DMS79 treated with DMSO at 0.1 percent for 48 hours (cell line): ENCODE data around the gene HCRT.
"Not testable (repeated sequence)": the region's sequence is repeated elsewhere in the genome, so short reads cannot be mapped to it uniquely, and the experiment has no call there.

Source experiments
- DNase-seq: peaks from one replicate; lab custom pipeline; 2025; lab: John Stamatoyannopoulos, UW

Gene HCRT

DNA sequence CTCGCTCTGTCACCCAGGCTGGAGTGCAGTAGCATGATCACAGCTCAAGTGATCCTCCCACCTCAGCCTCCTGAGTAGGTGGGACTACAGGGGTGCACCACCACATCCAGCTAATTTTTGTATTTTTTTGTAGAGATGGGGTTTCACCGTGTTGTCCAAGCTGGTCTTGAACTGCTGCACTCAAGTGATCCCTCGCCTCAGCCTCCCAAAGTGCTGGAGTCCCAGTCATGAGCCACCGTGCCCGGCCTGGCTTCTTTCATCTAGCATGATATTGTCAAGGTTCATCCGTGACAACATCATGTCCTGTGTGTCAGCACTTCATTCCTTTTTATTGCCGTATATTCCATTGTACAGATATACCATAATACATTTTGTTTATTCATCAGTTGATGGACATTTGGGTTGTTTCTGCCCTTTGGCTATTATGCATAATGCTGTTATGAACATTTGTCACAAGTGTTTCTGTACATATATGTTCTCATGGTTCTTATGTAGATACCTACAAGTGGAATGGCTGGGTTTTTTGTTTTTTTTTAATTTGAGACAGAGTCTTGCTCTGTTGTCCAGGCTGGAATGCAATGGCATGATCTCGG lies 12.4 kb upstream of the HCRT start:
- DNase-seq, result no peak

DNA sequence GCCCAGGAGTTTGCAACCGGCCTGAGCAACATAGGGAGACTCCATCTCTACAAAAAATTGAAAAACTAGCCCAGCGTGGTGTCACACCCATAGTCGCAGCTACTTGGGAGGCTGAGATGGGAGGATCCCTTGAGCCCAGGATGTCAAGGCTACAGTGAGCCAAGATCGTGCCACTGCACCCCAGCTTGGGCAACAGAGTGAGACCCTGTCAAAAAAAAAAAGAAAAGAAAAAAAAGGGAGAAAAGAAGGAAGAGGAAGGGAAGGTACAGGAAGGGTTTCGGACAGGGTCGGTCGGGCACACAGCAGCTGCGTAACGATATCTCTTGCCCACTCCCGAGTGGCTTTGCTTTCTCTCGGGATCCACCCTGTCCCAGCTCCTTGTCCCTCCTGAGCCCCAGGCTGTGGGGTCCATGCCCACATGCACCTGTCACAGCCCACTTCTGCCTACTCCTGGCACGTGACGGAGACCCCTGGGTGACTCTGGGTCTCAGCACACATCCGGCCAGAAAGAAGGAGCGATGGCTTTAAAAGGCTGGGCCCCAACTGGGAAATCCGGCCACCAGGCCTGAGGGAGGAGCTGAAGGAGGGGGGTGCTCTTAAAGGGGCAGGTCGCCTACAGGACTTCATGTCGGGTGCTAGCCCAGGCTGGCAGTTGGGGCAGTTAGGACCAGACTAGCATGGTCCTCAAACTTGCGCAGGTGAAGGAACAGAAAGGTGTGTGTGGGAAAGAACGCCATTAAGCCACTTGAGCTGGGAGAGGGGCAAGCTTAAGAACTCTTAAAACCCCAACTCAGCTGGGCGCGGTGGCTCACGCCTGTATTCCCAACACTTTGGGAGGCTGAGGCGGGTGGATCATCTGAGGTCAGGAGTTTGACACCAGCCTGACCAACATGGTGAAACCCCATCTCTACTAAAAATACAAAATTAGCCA lies 9.0 kb upstream of the HCRT start, which contains the start of gene GHDC:
Gene GHDC, minus strand, starts transcription at position 526 of the 931 bp plus-strand sequence. CDS start 913 bp downstream, outside the sequence.
- peak; percentile 86 for DNase-seq

DNA sequence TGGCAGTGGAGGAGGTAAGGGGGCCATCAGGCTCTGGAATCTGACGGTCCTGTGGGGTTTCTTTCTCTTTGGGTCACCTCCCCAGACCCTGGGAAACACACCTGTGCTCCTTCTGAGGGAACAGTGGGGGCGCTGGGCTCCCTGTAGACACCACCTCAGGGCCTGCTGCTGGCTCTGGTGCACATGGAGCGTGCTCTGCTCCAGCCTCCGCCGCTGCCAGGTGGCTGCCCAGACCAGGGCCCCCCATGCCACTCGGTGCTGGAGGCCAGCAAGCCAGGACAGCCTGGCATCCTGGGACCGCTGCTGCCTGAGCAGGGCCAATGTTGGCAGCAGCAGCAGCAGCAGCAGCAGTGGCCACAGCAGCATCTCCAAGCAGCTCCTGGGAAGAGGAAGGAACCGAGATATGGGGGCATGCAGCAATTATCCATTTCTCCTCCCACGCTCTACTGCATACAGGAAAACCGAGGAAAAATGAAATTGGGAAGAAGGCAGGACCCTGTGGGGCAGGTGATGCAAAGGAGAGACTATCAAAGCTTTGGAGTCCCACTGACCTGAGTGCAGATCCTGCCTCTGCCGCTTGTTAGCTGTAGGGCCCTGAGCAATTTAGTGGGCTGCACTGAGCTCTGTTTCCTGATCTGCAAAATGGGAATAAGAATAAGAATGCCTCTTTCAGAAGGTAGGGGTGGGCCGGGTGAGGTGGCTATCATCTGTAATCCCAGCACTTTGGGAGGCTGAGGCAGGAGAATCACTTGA lies 8.1 kb upstream of the HCRT start:
- DNase-seq, result no peak

DNA sequence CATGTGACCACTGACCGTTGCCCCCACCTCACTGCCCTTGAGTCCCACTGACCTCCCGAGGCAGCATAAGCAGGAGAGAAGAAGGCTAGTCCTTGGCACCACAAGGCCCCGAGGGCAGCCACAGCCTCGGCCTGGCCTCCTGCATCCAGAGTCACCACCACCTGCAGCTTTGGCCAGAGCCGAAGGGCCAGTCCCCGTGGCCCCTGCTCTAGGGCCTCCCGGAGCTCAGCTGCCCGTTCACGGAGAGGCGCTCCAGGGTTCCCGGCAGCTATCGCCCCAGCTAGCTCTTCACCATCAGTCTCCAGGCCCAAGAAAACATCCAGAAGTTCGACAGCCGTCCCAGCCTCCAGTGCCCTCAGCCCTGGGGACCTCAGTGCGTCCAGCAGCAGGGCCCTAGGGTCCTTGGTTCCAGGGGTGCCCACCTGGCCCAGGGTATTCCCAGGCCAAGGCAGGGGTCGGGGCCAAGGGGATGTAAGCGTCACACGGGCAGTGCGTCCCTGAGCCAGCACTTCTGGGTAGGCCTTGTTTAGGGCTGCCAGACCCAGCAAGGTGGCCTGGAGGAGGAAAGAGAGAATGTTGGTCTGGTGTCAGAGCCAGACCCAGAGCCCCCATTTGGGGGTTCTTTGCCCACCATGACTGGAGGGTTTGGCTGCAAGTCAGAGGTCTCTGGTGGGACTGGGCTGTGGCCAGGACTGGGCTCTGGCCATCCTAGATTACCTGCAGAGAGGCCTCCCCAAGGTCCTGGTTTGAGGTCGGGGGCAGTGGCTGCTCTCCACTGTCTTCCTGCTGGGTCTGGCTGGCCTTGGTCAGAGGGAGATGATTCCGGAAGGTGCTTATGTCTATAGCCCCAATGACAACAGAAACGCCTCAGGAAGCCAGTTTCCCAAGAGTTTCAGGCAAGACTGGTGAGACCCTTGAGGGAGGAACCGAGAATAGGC lies 7.2 kb upstream of the HCRT start:
- no peak for DNase-seq

DNA sequence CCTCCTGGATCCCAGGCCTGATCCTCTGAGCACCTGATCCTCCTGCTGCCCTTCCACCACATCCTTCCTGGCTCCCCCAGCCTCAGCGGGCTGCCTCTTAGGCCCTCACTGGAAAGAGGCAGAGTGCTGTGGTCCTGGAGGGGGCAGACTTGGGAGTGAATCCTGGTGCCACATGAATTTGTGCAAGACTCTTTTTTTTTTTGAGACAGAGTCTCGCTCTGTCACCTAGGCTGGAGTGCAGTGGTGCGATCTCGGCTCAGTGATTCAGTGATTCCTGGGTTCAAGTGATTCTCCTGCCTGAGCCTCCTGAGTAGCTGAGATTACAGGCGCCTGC lies 6.0 kb upstream of the HCRT start:
- no peak for DNase-seq

DNA sequence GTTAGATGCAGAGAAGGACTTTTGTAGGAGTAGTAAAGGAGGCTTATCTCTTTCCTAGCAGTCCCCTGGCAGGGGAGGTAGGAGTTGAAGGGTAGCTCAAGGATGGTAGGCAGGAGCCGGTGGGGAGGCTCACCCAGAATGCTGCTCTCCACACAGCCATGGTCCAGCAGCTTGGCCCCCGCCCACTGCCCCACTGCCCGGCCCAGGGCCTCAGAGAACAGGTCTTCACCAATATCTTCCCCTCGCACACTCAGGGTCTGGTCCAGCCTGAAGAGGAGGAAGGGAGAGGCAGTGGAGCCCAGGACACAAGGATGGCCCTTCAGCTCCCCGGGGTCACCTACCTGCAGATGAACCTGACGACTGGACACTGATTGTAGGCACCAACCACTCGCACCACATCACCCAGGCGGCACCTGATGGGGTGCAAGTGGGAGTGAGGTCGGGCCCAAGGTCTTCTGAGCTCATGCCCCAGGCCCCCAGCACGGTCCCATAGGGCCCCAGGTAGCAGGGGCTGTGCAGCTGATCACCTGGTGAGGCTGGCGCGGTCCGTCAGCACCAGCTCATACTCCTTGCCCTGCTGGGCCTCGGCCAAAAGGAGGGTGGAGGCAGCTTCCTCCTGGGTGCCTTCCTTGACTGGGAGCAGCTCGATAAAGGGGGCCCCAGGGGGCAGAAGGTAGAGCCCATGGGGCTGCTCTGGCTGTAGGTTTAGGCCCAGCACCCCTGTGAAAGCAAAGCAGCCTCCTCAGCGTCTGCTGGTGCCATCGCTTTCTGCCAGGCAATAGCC lies 5.4 kb upstream of the HCRT start:
- no peak for DNase-seq

DNA sequence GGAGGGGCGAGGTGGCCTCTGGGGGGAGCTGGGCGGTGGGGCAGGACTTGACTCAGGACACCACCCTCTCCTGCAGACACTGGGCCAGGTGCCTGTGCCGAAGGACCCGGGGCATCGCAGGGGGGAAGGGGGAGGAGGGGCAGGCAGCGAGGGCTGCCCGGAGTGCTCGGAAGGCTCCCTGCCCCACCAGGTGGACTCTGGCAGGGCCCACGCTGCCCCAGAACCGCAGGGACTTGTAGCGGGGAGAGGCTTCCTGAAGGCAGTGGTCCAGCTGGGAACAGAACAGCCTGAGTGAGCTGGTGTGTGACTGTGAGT lies 4.4 kb upstream of the HCRT start:
- no peak for DNase-seq

DNA sequence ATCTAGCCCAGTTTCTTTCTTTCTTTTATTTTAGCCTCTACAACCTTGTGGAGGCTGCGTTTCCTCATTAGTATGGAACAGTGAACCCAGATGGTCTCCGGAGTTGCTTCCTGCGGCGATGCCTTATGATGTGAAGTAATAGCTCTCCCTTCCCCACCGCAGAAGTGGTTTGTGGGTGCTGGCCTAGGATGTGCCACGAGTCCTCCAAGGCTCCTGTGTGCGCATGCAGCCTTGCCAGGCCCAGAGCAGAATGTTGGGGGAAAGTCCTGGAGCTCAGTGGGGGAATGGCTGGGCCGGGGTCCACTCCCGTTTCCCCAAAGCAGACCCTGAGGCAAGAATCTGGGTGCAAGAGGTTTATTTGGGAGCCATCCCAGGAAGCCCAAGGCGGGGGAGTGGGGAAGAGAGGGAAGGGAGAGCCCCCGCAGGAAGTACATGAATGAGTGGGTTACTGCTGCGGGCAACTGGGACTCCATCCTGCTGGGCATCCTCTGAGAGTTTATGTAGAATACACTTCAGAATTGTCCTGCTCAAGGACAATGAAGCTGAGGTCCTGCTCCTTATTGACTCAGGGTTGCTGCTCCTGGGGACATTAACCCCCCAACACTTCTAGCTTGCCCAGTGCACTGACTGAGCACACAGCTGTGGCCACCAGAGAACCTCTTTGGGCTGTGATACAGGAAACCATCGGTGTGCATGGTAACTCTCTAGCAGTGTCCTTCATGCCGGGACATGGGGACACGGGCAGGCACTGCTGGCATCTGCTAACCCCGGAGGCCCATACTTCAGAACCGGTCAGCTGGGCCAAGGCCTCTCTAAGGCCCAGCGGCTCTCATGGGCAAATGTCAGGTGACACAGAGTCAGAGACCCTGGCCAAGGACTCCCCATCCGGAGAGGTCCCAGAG lies 3.7 kb upstream of the HCRT start:
- no peak for DNase-seq

DNA sequence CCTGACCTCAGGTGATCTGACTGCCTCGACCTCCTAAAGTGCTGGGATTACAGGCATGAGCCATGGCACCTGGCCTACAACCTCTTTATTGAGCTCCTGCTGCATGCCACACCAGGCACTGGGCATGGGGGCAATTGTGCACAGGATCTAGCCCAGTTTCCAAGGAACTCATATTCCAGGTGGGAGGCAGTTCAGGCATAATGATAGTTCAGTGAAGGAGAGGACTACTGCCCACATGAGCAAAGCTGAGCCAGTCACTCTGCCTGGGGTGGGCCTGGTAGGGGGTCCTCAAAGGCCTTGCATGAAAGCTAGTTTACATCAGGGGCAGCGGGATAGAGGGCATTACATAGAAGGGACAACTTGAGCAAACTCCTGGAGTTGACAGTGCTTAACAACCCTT lies 2.6 kb upstream of the HCRT start:
- DNase-seq, result no peak

DNA sequence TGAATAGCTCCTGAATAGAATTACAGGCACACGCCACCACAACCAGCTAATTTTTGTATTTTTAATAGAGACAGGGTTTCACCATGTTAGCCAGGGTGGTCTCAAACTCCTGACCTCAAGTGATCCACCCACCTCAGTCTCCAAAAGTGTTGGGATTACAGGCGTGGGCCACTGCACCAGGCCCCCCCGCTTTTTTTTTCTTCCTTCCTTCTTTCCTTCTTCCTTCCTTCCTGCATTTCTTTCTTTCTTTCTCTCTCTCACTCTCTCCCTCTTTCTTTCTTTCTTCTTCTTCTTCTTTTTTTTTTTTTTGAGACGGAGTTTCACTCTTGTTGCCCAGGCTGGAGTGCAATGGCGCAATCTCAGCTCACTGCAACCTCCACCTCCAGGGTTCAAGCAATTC lies 939 bp upstream of the HCRT start:
- not testable (repeated sequence) for DNase-seq

DNA sequence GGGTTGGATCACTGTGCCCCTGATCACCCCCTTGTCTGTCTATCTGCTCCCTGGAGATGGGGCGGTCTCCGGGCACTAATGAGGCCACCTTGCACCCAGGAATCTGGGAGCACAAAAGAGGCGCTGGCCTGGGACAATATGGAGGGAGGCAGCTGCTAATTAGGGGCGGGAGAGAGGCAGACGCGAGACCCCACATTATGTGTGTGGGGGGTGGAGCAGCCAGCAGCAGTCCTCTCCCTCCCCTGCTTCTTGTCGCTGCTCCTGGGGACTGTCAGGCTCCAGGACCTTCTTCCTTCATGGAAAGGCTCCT lies 324 bp upstream of the HCRT start:
- DNase-seq, result no peak

DNA sequence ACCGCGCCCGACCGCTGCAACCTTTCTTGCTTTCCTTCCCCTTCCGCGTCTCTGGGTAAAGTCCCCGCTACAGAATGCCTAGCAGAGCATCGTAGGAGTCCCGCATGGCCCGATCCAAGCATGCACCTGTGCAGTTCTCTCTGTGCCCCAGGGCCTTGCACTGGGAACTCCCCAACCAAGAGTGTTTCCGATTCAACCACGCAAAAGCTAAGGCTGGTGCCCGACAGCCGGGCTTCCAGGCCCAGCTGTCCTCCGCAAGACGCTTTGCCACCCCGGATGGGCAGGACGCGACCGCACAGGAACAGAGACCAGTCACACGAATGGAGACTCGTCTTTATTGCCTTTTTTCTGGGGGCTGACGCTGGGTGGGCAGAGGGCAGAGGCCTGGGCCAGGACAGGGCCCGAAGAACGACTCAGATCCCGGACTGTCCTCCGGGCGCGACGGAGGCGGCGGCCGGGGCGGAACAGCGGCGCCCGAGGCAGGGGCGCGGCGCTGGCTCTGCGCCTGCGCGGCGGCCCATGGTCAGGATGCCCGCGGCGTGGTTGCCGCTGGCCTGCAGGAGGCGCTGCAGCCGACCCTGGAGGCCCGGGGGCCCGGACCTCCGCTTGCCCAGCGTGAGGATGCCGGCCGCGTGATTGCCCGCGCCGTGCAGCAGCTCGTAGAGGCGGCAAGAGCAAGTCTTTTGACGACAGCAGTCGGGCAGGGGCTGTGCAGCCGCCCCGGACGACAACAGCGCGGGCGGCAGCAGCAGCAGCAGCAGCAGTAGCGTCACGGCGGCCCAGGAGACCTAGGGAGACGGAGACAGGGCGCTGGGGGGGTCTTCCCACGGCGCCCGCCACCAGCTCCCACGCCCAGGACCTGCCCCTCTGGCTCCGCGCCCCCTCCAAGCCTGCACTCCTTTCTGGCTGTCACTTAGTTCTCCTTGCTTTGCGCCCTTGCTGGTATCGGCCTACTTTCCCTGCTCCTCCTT lies 1.2 kb downstream of the HCRT start:
- peak; percentile 61 for DNase-seq

DNA sequence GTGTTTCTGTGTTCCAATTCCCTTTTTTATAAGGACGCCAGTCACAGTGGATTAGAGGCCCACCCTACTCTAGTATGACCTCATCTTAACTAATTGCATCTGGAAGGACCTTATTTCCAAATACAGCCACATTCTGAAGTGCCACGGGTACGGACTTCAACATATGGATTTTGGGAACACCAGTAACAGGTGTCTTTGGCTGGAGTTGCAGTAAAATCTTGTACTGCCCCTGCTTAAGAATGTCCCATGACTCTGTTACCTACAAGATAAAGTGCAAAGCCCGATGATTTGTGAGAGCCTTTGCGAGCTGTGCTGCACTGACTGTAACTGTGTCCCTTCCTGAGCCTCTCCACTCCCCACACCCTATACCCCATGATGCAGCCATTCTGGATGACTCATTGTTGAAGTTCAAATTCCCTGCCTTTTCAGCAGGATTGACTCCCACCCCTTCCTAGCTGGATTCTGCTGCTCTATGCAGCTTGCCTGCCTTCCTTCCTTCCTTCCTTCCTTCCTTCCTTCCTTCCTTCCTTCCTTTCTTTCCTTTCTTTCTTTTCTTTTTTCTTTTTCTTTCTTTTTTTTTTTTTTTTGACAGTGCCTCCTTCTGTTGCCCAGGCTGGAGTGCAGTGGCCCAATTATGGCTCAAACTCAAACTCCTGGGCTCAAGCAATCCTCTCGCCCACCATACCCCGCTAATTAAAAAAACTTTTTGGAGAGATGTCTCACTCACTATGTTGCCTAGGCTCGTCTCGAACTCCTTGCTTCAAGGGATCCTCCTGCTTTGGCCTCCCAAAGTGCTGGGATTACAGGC lies 2.1 kb downstream of the HCRT start:
- no peak for DNase-seq

DNA sequence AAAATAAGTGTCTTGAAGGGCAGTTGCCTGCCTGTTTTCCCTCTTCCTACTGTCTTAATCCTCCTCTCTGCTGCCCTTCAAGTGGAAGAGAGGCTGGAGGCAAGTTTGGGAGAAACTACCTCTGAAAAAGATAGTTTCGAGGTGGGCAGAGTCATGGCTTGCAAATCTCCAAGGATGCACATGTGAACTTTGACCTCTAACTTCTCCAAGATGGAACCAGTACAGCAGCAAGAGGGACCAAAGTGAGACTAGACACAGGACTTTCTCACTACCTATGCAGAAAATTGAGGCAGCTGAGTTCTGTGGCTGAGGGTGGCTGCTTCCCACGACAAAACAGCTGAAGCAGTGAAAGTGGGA lies 3.4 kb downstream of the HCRT start:
- no peak for DNase-seq

DNA sequence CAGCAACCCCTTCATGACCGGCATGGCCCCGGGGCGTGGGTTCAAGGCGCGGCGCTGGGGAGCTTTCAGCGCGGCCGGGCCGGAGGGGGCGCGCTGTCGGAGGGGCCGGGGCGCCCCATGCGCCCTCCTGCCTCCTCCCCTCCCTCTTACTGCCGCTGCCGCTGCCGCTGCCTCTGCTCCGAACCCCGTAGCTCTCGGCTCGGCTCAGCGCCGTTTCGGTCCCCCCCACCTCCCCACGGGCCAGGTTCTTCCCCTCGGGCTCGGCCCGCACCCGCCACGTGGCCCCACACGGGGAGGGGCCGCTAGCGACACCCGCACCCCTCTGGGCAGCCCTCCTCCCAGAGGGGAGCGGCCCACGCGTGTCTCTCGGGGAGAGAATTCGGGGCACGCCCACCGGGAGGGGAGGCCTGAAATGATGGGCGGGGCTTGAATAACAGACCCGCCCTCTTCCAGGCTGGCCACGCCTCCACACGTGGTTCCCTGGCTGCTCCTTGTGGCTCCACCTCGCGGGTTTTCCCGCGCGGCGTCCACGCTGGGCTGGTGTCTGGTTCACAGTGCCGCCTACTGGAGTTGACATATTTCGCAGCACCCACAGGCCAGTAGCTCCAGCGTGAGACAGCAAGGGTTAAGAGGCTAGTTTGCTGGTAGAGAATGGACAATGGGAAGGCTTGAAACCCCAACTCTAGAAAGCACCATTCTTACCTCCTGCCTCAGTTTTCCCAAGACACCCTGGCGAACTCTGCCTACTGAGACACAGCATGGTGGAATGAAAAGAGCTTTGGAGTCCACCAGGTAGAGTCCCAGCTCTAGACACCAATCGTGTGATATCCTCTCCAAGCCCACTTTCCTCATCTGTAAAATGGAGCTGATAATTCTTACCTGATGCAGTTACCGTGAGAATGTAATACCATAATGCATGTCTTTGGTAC lies 4.1 kb downstream of the HCRT start, which contains the start of gene KCNH4:
Gene KCNH4, minus strand, starts transcription at position 221 of the 929 bp plus-strand sequence. Its CDS starts 197 bp downstream, at position 24.
- peak; percentile 46 for DNase-seq

DNA sequence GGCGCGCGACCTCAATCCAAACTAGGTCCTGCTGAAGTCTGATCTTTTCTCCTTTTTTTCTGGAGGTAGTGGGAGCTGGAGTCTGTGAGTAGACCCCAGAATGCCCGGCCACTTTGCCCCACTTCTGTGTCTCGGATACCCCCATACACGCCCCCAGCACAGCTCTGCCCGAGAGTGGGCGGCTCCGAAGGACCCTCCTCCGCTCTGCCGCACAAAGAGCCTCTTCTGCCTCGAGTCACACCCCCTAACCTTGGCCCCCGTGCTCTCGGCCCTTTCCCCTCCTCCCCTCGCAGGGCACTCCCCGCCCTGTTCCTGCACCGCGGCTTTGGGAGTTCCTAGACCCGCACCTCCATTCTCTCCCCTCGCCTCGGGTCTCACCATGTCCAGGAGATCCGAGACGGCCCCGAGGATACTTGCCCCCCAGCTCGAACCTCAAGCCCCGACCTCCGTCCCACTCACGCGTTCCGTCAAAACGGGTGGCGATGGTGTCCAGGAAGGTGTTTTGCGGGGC lies 4.8 kb downstream of the HCRT start:
- DNase-seq, result no peak

DNA sequence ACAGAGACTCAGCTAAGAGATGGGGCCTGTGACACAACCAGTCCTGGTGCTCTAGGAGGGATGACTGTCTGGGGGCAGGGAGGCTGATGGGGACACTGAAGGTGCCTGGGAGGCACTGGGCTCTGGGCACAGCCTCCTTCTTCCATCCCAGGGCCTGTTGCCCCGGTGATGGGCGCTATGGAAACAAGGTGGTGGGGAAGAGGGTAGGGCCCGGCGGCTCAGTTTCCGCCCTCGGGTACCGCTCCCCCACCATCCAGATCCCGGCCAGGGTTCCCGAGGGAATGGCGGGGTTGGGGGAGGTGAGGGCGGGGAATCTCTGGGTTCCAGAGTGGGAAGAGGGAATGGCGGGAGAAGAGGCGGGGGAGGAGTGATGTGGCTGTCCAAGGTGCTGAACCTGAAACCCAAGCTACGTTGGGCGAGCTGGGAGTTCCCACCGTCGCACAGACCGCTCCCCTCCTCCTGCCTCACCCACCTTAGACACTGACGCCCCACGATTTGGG lies 5.3 kb downstream of the HCRT start:
- peak; percentile 46 for DNase-seq
